HepG2 (cell line): ENCODE data around the gene ELAVL2. TPM values are rescaled to one million over a fixed set of nuclear protein-coding genes. Genes with fewer than 3 reads are reported as not detected.

ENCODE experiments used
- ATAC-seq: fragments of 200-7000 bp; cut with Tn5 transposase; 3 replicates; pipeline ENCODE4 v1.9.1; 2020; ENCODE audit warnings: mild to moderate bottlenecking, moderate library complexity
- BruUV-seq: library from RNA; stranded (reverse); fragments of 400-500 nt; replicated peaks from 2 replicates; lab custom pipeline; 2021; lab: Mats Ljungman, UMichigan
- CTCF ChIA-PET: fragments of 300-600 bp; formaldehyde crosslinking; extraction: SDS; loops from one replicate; lab custom pipeline; 2021; ENCODE audit warnings: low total read pairs, inconsistent platforms, low intra/inter-chr PET ratio; lab: Yijun Ruan, JAX
- POLR2A ChIA-PET: fragments of 350-600 bp; sonication (Branson Sonifier 250); formaldehyde crosslinking; loops from one replicate; lab custom pipeline; 2020; ENCODE audit warnings: antibody characterized with exemption, inconsistent platforms; lab: Yijun Ruan, JAX
- DNase-seq: peaks from one replicate; pipeline ENCODE4 v3.0.0-alpha.2; 2015; ENCODE audit warnings: low spot score
- FAIRE-seq: peaks from 3 replicates; lab custom pipeline; 2011; peaks lifted over from hg19 to GRCh38; lab: Jason Lieb, UNC
- H2AFZ ChIP-seq: one replicate; pipeline ENCODE4 v1.6.1; 2011; ENCODE audit warnings: low read length, inconsistent platforms
- H3K27ac ChIP-seq: fragments of 300-600 bp; 3 replicates; pipeline ENCODE4 v1.8.0; 2011; ENCODE audit warnings: mixed run types, mild to moderate bottlenecking, mixed read lengths, low read length, inconsistent platforms; ENCODE audit not compliant: insufficient read depth; ENCODE audit errors: extremely low read length
- H3K27me3 ChIP-seq, 2 experiments: fragments of 200-600 bp in 1 of 2; 2 replicates in 1 of 2; 3 replicates in 1 of 2; pipeline versions ENCODE4 v1.6.0 to v1.8.0; 2011; ENCODE audit warnings: low read length in 2 of 2, mild to moderate bottlenecking in 2 of 2, moderate library complexity in 2 of 2, inconsistent platforms in 1 of 2; ENCODE audit not compliant: insufficient read depth in 2 of 2, control insufficient read depth in 1 of 2
- H3K36me3 ChIP-seq, 2 experiments: fragments of 200-600 bp in 1 of 2; replicated peaks in 1 of 2; 2 replicates in 1 of 2; 3 replicates in 1 of 2; pipeline versions ENCODE4 v1.5.1 to v1.8.0; 2011; ENCODE audit warnings: low read length in 2 of 2, inconsistent platforms in 1 of 2; ENCODE audit not compliant: insufficient read depth in 2 of 2, control insufficient read depth in 1 of 2
- H3K4me1 ChIP-seq: 2 replicates; pipeline ENCODE4 v1.5.1; 2012; ENCODE audit warnings: low read length, inconsistent platforms; ENCODE audit not compliant: insufficient read depth
- H3K4me2 ChIP-seq: 2 replicates; pipeline ENCODE4 v1.6.0; 2011; ENCODE audit warnings: low read depth, low read length, inconsistent platforms
- H3K4me3 ChIP-seq, 3 experiments: fragments of 200-600 bp in 1 of 3; sonication (generic), shearing (Covaris generic) in 1 of 3; replicated peaks in 1 of 3; 2 replicates each; pipeline ENCODE4 v1.5.1; 2011 to 2016; ENCODE audit warnings: low read length in 3 of 3, inconsistent platforms in 2 of 3, low read depth in 2 of 3, mild to moderate bottlenecking in 2 of 3, control low read depth in 1 of 3, mixed read lengths in 1 of 3; ENCODE audit not compliant: insufficient read depth in 1 of 3
- H3K79me2 ChIP-seq: one replicate; pipeline ENCODE4 v1.6.1; 2011; ENCODE audit warnings: low read length, inconsistent platforms; ENCODE audit not compliant: insufficient read depth
- H3K9ac ChIP-seq: 2 replicates; pipeline ENCODE4 v1.6.0; 2011; ENCODE audit warnings: mild to moderate bottlenecking, low read depth, low read length, inconsistent platforms; ENCODE audit not compliant: insufficient read depth
- H3K9me3 ChIP-seq: 2 replicates; pipeline ENCODE4 v1.5.1; 2012; ENCODE audit warnings: mild to moderate bottlenecking, low read length
- H4K20me1 ChIP-seq: 2 replicates; pipeline ENCODE4 v1.6.0; 2011; ENCODE audit warnings: inconsistent platforms, mild to moderate bottlenecking, low read length, moderate library complexity; ENCODE audit not compliant: insufficient read depth
- BRF2 ChIP-seq: sonication (generic); formaldehyde crosslinking; IDR thresholded peaks from 2 replicates; pipeline ENCODE4 v1.8.1; 2022; ENCODE audit warnings: mild to moderate bottlenecking, missing genetic modification reagents
- GATAD2A ChIP-seq: IDR thresholded peaks from 2 replicates; pipeline ENCODE4 v1.6.1; 2016
- GMEB2 ChIP-seq: IDR thresholded peaks from 2 replicates; pipeline ENCODE4 v1.6.1; 2016; ENCODE audit warnings: missing biosample characterization, missing genetic modification reagents, low read depth
- HES4 ChIP-seq: sonication (generic); formaldehyde crosslinking; IDR thresholded peaks from 2 replicates; pipeline ENCODE4 v1.9.0; 2021; ENCODE audit warnings: mild to moderate bottlenecking, missing genetic modification reagents, borderline replicate concordance
- HNRNPK ChIP-seq: fragments of 200-400 bp; formaldehyde crosslinking; IDR thresholded peaks from 2 replicates; pipeline ENCODE4 v1.6.1; 2018; ENCODE audit warnings: low read length, low read depth, moderate library complexity, mild to moderate bottlenecking; ENCODE audit not compliant: poor library complexity, severe bottlenecking
- MTA3 ChIP-seq: sonication (generic); formaldehyde crosslinking; IDR thresholded peaks from 2 replicates; pipeline ENCODE4 v1.4.0; 2020; ENCODE audit warnings: missing genetic modification reagents
- NFE2L1 ChIP-seq: sonication (generic); formaldehyde crosslinking; IDR thresholded peaks from 2 replicates; pipeline ENCODE4 v1.4.0; 2020; ENCODE audit warnings: missing genetic modification reagents, mild to moderate bottlenecking, borderline replicate concordance
- NFYC ChIP-seq: IDR thresholded peaks from 2 replicates; pipeline ENCODE4 v1.6.1; 2016; ENCODE audit warnings: missing genetic modification reagents, missing compliant biosample characterization
- TARDBP ChIP-seq: sonication (generic); formaldehyde crosslinking; IDR thresholded peaks from 2 replicates; pipeline ENCODE4 v1.8.0; 2022; ENCODE audit warnings: mild to moderate bottlenecking, missing genetic modification reagents
- ZBTB38 ChIP-seq: sonication (generic); formaldehyde crosslinking; IDR thresholded peaks from 2 replicates; pipeline ENCODE4 v1.5.1; 2020; ENCODE audit warnings: mild to moderate bottlenecking, missing genetic modification reagents
- ZMAT3 ChIP-seq: sonication (generic); formaldehyde crosslinking; conservative IDR thresholded peaks from 2 replicates; pipeline ENCODE4 v1.7.0; 2021; ENCODE audit warnings: missing genetic modification reagents
- ZNF234 ChIP-seq: sonication (generic); formaldehyde crosslinking; conservative IDR thresholded peaks from 2 replicates; pipeline ENCODE4 v1.5.1; 2020; ENCODE audit warnings: mild to moderate bottlenecking, missing genetic modification reagents
- ZNF30 ChIP-seq: sonication (generic); formaldehyde crosslinking; IDR thresholded peaks from 2 replicates; pipeline ENCODE4 v1.5.0; 2020; ENCODE audit warnings: mild to moderate bottlenecking, missing genetic modification reagents
- ZNF501 ChIP-seq: sonication (generic); formaldehyde crosslinking; IDR thresholded peaks from 2 replicates; pipeline ENCODE4 v1.5.1; 2020; ENCODE audit warnings: mild to moderate bottlenecking, moderate library complexity, missing genetic modification reagents
- ZNF672 ChIP-seq: sonication (generic); formaldehyde crosslinking; IDR thresholded peaks from 2 replicates; pipeline ENCODE4 v1.8.1; 2022; ENCODE audit warnings: missing genetic modification reagents
- ZNF749 ChIP-seq: sonication (generic); formaldehyde crosslinking; IDR thresholded peaks from 2 replicates; pipeline ENCODE4 v1.8.0; 2022; ENCODE audit warnings: mild to moderate bottlenecking, missing genetic modification reagents, moderate library complexity, borderline replicate concordance
- ZNF776 ChIP-seq: sonication (generic); formaldehyde crosslinking; IDR thresholded peaks from 2 replicates; pipeline ENCODE4 v1.4.0; 2020; ENCODE audit warnings: mild to moderate bottlenecking, missing genetic modification reagents
- ZNF891 ChIP-seq: sonication (generic); formaldehyde crosslinking; IDR thresholded peaks from 2 replicates; pipeline ENCODE4 v1.5.0; 2020; ENCODE audit warnings: mild to moderate bottlenecking, missing genetic modification reagents
- WGBS: methylation state at CpG from one replicate; pipeline ENCODE4 v1.1.6; 2017; ENCODE audit warnings: low lambda C conversion rate; 5-methylcytosine and 5-hydroxymethylcytosine counted together
- in situ Hi-C: cut with HindIII; loops from 2 replicates; pipeline ENCODE4 v1.10.0; 2017; ENCODE audit warnings: low pct_unique_long_range_greater_than_20kb; ENCODE audit not compliant: extremely low pct_ligation_motif_present
- intact Hi-C: fragments of 100-400 bp; cut with micrococcal nuclease; formaldehyde crosslinking; loops from one replicate; pipeline ENCODE4 v1.10.0; 2022; ENCODE audit not compliant: unreplicated experiment
- polyA plus RNA-seq, 8 experiments: library from polyadenylated mRNA; depleted of rRNA in 3 of 8; stranded (reverse) in 7 of 8; unstranded in 1 of 8; fragments of >200 nt; fragmentation: Illumina TruSeq in 4 of 8; extraction: Trizol in 4 of 8; gene quantifications; 2 replicates each; pipeline versions ENCODE4 v1.2.1 to v1.2.3, GENCODE V29; 2011 to 2016; ENCODE audit warnings: low read depth in 4 of 8, missing spikeins in 1 of 8, mixed read lengths in 1 of 8; ENCODE audit not compliant: insufficient read depth in 1 of 8
- total RNA-seq, 5 experiments: library from RNA; depleted of rRNA; stranded (reverse); fragments of >200 nt; fragmentation: Illumina TruSeq; extraction: Trizol; gene quantifications; 2 replicates each; pipeline ENCODE4 v1.2.3, GENCODE V29; 2016; ENCODE audit warnings: low read depth in 1 of 5

The ELAVL2 gene
- total and polyA plus RNA-seq, 2 of the 13 experiments (the other 11 are each of a cell fraction or from before 2014, with no cell fraction given), result not detected

GRCh38 chr9:23855873-23856604, 30.0 kb upstream of the ELAVL2 start (continued):
- TF ChIP-seq ZNF749 (CRISPR knock-in tag) (no peak), GMEB2 (CRISPR knock-in tag) (no peak), BRF2 (CRISPR knock-in tag) (no peak)

- Histone ChIP-seq H3K79me2 (no peaks in the 10 kb centered on the region), H3K4me2 (no peak overlapping the region), H3K9me3 (no peaks in the 10 kb centered on the region; the same call in 1 of the 2 replicates), H2AFZ (no peak overlapping the region), H3K27me3 (no peaks in the 10 kb centered on the region), H3K4me3 (no peak overlapping the region), H3K4me1 (no peaks in the 10 kb centered on the region), H3K36me3 (no peaks in the 10 kb centered on the region), H4K20me1 (no peaks in the 10 kb centered on the region), H3K9ac (no peak overlapping the region), H3K27ac (no peak overlapping the region)
- no TSS peak for BruUV-seq
- WGBS, result 58% methylated on average over 42 of the region's 62 CpGs
- TF ChIP-seq TARDBP (CRISPR knock-in tag) (no peak), HNRNPK (no peak), HES4 (CRISPR knock-in tag) (no peak), ZNF672 (CRISPR knock-in tag) (no peak), ZNF891 (CRISPR knock-in tag) (no peak), MTA3 (CRISPR knock-in tag) (no peak), NFYC (CRISPR knock-in tag) (no peak), ZNF501 (no peak), GATAD2A (CRISPR knock-in tag) (no peak), ZNF234 (CRISPR knock-in tag) (no peak), ZBTB38 (CRISPR knock-in tag) (no peak), ZMAT3 (CRISPR knock-in tag) (no peak), ZNF30 (CRISPR knock-in tag) (no peak), NFE2L1 (CRISPR knock-in tag) (no peak), ZNF776 (CRISPR knock-in tag) (no peak)
- ATAC-seq (no peak), DNase-seq (no peak), FAIRE-seq (no peak)
- ChIA-PET CTCF (no interaction called here), POLR2A (no interaction called here)
- in situ Hi-C loops (no loop called here), intact Hi-C loops (no loop called here)
Observed at GRCh38 chr9:23850690-23851629, 24.9 kb upstream of the ELAVL2 start.
